OCI-LY7 (cell line): ENCODE measurements around the gene NPDC1. TPM values are rescaled to one million over a fixed set of nuclear protein-coding genes. Genes with fewer than 3 reads are reported as not detected.

Source experiments
- BruUV-seq: library from RNA; stranded (reverse); fragments of 400-500 nt; replicated peaks from 2 replicates; lab custom pipeline; 2021; lab: Mats Ljungman, UMichigan
- CTCF ChIA-PET: fragments of 300-600 bp; sonication (Branson Sonifier 250); formaldehyde crosslinking; loops from one replicate; lab custom pipeline; 2022; ENCODE audit warnings: antibody characterized with exemption; ENCODE audit not compliant: unreplicated experiment; lab: Charles Lee
- POLR2A ChIA-PET: fragments of 300-600 bp; sonication (Branson Sonifier 250); formaldehyde crosslinking; loops from one replicate; lab custom pipeline; 2022; ENCODE audit warnings: antibody characterized with exemption; lab: Charles Lee
- DNase-seq: peaks from one replicate; pipeline ENCODE4 v3.0.0-alpha.2; 2015; ENCODE audit warnings: low spot score
- H2AFZ ChIP-seq: fragments of 200-600 bp; sonication (generic), shearing (Covaris generic); 2 replicates; pipeline ENCODE4 v1.6.1; 2014; ENCODE audit warnings: mild to moderate bottlenecking, antibody characterized with exemption, low read length, moderate library complexity
- H3K27ac ChIP-seq: fragments of 200-600 bp; sonication (generic); 2 replicates; pipeline ENCODE4 v1.5.1; 2014; ENCODE audit warnings: mixed run types, low read depth, mild to moderate bottlenecking, moderate library complexity, low read length, inconsistent platforms; ENCODE audit not compliant: poor library complexity, severe bottlenecking
- H3K36me3 ChIP-seq: fragments of 200-600 bp; sonication (generic); 2 replicates; pipeline ENCODE4 v1.6.1; 2014; ENCODE audit warnings: mild to moderate bottlenecking, antibody characterized with exemption, low read length, moderate library complexity, mixed read lengths; ENCODE audit not compliant: insufficient read depth
- H3K4me1 ChIP-seq: fragments of 200-600 bp; sonication (generic); 2 replicates; pipeline ENCODE4 v1.5.1; 2014; ENCODE audit warnings: mild to moderate bottlenecking, low read length; ENCODE audit not compliant: insufficient read depth, poor library complexity, severe bottlenecking
- H3K4me2 ChIP-seq: fragments of 200-600 bp; sonication (generic); 2 replicates; pipeline ENCODE4 v1.6.1; 2014; ENCODE audit warnings: mild to moderate bottlenecking, low read length
- H3K4me3 ChIP-seq: fragments of 200-600 bp; sonication (generic); 2 replicates; pipeline ENCODE4 v1.5.1; 2014; ENCODE audit warnings: mild to moderate bottlenecking, low read depth, low read length; ENCODE audit not compliant: poor library complexity, severe bottlenecking
- H3K79me2 ChIP-seq: fragments of 200-600 bp; sonication (generic); 2 replicates; pipeline ENCODE4 v1.6.1; 2016; ENCODE audit warnings: low read depth, mild to moderate bottlenecking, low read length, moderate library complexity, mixed read lengths; ENCODE audit not compliant: insufficient read depth
- H3K9me2 ChIP-seq: fragments of 200-600 bp; sonication (generic); 2 replicates; pipeline ENCODE4 v1.6.1; 2016; ENCODE audit warnings: mild to moderate bottlenecking, low read length, mixed read lengths; ENCODE audit not compliant: insufficient read depth
- H3K9me3 ChIP-seq: fragments of 200-600 bp; sonication (generic); 2 replicates; pipeline ENCODE4 v1.6.1; 2014; ENCODE audit warnings: mild to moderate bottlenecking, mixed run types, low read length, mixed read lengths
- H4K20me1 ChIP-seq: fragments of 200-600 bp; sonication (generic); 2 replicates; pipeline ENCODE4 v1.6.1; 2014; ENCODE audit warnings: mild to moderate bottlenecking, antibody characterized with exemption, low read length, moderate library complexity, mixed read lengths; ENCODE audit not compliant: insufficient read depth
- CTCF ChIP-seq: fragments of 200-600 bp; sonication (generic); conservative IDR thresholded peaks from 2 replicates; pipeline ENCODE4 v1.5.1; 2014; ENCODE audit warnings: mild to moderate bottlenecking, antibody characterized with exemption, low read length, moderate library complexity, mixed read lengths
- EZH2phosphoT487 ChIP-seq: fragments of 200-600 bp; sonication (generic); IDR thresholded peaks from 2 replicates; pipeline ENCODE4 v1.6.1; 2018; ENCODE audit warnings: low read depth, borderline replicate concordance, mild to moderate bottlenecking, mixed run types, antibody characterized with exemption, low read length, moderate library complexity, mixed read lengths
- intact Hi-C: fragments of 100-400 bp; cut with micrococcal nuclease; formaldehyde crosslinking; loops from one replicate; pipeline ENCODE4 v1.10.0; 2022; ENCODE audit not compliant: unreplicated experiment
- total RNA-seq, 2 experiments: library from RNA; depleted of rRNA in 1 of 2; stranded (reverse); fragments of >200 nt in 1 of 2; shearing (Covaris generic) in 1 of 2; gene quantifications; 2 replicates each; pipeline ENCODE4 v1.2.3, GENCODE V29; 2014 to 2022

Gene NPDC1
- total RNA-seq, 2 experiments from 2014 or later: 0.32 to 0.38 TPM

GRCh38 chr9:137054932-137055384, 9.0 kb upstream of the NPDC1 start:
- Histone ChIP-seq H3K79me2 (no peaks in the 10 kb centered on the region), H3K36me3 (no peaks in the 10 kb centered on the region), H3K4me3 (no peak overlapping the region), H3K27ac (no peak overlapping the region), H3K4me1 (no peaks in the 10 kb centered on the region), H3K4me2 (no peak overlapping the region), H4K20me1 (no peaks in the 10 kb centered on the region), H3K9me3 (no peaks in the 10 kb centered on the region), H3K9me2 (no peaks in the 10 kb centered on the region), H2AFZ (no peak overlapping the region)
- POLR2A ChIA-PET: interaction anchor here (0.5 kb wide), 1 partner anchor 259 kb away, joined by 4 read pairs; the partner anchor contains the start of gene CCDC183
- BruUV-seq: no TSS peak
- no peak for TF ChIP-seq EZH2phosphoT487
- TF ChIP-seq CTCF: no peak
- DNase-seq: no peak
- intact Hi-C loops: no loop called here
- CTCF ChIA-PET: no interaction called here

GRCh38 chr9:137053944-137054931, 8.3 kb upstream of the NPDC1 start, which contains the start of gene ENTPD2:
ENTPD2 (minus strand) TSS chr9:137054061; CDS start chr9:137053997, 64 bp downstream.
- H3K79me2 ChIP-seq: no peaks in the 10 kb centered on the region
- no peaks in the 10 kb centered on the region for H3K9me3 ChIP-seq
- H3K27ac ChIP-seq: no peak within 1 kb of the TSS
- no peaks in the 10 kb centered on the region for H3K4me1 ChIP-seq
- ChIA-PET POLR2A (interaction anchor here (0.5 kb wide), 1 partner anchor 258 kb away, joined by 4 read pairs; the partner anchor contains the start of gene CCDC183), CTCF (no interaction called here)
- no TSS peak for BruUV-seq
- intact Hi-C loops: no loop called here
- no peak within 1 kb of the TSS for H2AFZ ChIP-seq
- H3K36me3 ChIP-seq: no peaks in the 10 kb centered on the region
- no peak within 1 kb of the TSS for H3K4me3 ChIP-seq
- no peak for TF ChIP-seq EZH2phosphoT487
- TF ChIP-seq CTCF: no peak
- no peaks in the 10 kb centered on the region for H4K20me1 ChIP-seq
- H3K4me2 ChIP-seq: no peak within 1 kb of the TSS
- no peak for DNase-seq
- H3K9me2 ChIP-seq: no peaks in the 10 kb centered on the region
